Measurements from ENCODE around the gene ROCK2.
"Not testable (repeated sequence)": the region's sequence is repeated elsewhere in the genome, so short reads cannot be mapped to it uniquely, and the experiment has no call there.

ROCK2 gene

GRCh38 chr2:11196246-11196645 is 148.2 kb downstream of the ROCK2 start:
- in situ Hi-C loops (cut with HindIII; ENCODE audit: low sequenced_read_pairs) = no loop called here

DNA sequence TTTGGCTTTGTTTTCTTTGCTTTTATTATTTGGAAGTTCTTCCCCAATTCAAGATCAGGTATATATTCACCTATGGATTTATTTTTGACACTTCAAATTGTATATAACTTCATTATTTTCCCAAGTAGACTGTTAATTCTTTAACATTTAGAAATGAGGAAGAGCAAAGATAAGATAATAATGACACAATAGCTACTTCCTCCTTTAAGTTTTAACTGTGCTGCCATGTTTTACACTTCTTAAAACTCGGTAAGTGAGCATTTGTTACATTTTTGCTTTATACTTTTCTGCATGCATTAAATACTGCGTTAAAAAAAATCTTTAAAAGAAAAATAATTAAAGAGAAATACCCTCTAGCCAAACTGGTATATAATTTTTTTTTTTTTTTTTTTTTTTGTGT is 156.7 kb downstream of the ROCK2 start:
- in situ Hi-C loops (cut with HindIII; ENCODE audit: low sequenced_read_pairs) = no loop called here

- in situ Hi-C loops (cut with HindIII; ENCODE audit: low sequenced_read_pairs) = no loop called here
These were observed 157.3 kb downstream of the ROCK2 start for GRCh38 chr2:11187083-11187619.

- in situ Hi-C loops (cut with HindIII; ENCODE audit: low sequenced_read_pairs) = no loop called here
These were observed 158.3 kb downstream of the ROCK2 start for GRCh38 chr2:11186145-11186544.

DNA sequence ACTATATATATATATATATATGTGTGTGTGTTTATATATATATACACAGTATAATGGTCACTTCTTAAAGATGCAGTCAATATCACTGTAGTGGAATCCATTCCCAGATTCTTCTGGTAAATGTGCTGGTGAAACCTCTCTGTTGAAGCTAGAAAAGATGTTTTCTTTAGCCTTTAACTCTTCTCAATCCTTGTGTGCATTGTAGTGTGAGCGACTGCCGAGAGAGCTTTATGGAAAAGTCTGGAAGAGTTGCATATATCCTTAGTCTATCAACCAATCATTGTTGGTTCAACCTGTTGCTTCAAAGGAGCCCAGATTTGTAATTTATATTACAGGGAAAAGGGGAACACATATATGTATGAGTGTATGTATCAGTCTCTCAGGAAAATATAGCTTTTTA is 161.5 kb downstream of the ROCK2 start:
- in situ Hi-C loops (cut with HindIII; ENCODE audit: low sequenced_read_pairs) = no loop called here

DNA sequence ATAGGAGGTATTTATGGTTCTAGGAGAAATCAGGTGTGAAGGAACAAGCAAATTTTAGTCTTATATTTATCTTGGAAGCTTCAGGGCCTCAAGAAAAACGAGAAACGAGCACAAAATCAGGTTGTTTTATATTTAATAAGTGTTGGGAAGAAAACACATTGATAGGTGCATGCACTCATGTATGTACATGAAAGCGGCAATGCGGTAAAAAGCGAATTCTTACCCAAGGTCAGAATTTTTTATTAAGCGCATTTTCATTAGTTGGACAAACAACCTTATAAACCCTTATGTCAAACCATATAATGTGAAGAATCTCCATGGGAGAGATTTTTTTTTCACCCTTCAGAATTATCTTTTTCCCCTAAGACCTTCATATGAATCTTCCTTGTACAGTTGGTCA is 163.8 kb downstream of the ROCK2 start:
- in situ Hi-C loops (cut with HindIII; ENCODE audit: low sequenced_read_pairs) = no loop called here

DNA sequence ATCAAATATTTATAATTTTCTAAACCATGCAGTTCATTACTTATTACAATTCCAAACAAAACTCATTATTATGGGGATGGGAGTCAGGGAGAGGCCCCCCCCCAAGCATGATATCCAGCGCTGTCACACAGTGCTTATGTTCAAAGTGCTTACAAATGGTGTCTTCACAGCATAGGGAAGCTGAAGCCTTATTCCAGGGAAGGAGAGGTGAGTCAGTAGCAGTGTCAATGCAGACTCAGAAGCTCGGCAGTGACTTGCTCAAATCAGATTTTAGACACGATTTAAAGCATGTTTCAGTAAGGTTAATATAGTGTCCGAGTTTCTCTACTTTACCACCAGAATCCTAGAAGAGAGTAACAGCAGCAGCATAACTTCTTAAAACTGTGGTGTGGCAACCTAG is 164.5 kb downstream of the ROCK2 start:
- in situ Hi-C loops (cut with HindIII; ENCODE audit: low sequenced_read_pairs) = no loop called here

- in situ Hi-C loops (cut with HindIII; ENCODE audit: low sequenced_read_pairs) = no loop called here
These were observed 165.2 kb downstream of the ROCK2 start for GRCh38 chr2:11179196-11179595.

DNA sequence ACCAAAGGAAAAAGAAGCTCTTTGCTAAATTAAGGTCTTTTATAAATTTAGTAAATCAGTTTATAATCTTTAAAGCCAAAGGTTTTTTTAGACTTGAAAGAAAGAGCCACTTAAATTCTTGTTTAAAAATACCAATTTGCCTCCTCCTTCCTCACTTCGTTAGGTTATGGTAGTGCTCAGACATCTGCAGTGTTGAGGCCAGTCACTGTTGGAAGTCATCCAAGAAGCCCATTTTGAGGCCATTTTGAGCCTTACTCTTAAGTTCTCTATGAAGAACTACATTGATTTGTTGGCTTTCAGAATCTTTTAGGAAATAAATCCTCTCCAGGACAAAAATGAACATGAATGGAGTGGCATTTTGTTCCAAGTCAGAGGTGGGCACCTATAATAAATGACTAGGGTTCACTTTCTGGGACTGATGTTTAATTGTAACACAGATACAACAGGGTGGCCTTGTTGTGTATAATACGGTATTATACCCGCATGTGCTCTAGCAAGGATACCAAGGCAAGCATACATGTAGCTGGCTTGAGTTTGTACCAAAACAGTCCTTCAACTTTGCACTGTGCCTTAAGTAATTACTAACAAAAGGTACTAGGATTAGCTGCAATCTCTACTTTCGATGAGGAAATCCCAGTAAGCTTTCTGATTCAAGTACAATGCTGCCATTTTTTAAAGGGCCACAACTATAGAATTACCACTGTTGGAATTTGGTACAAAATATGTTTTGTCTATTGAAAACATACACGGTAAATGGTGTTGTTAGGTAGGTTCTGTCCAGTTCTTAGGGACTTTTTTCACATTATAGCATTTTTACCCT is 166.4 kb downstream of the ROCK2 start:
- in situ Hi-C loops (cut with HindIII; ENCODE audit: low sequenced_read_pairs) = no loop called here

DNA sequence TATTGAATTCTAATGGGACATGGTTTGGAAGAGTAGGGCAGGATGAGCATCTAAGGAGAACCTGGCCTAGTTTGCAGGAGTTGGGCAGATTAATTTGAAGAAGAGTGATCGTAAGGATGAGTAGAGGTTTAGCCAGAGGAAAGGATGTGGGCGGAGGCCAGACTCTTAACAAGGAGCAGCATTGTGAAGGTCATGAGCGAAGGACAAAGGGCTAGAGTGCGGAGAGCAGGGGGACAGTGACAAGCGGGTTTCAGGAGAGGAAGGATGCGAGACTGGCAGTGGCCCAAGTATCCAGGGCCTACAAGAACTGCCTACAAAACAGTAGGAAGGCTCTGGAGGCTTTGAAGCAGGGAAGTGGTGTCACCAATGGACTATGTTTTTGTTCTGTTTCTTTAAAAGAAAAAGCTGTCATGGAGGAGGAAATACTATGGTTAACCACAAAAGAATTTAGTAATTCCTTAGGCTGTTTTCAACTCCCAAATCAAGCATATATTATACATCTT is 169.1 kb downstream of the ROCK2 start:
- in situ Hi-C loops (cut with HindIII; ENCODE audit: low sequenced_read_pairs) = no loop called here

- in situ Hi-C loops (cut with HindIII; ENCODE audit: low sequenced_read_pairs) = no loop called here
These were observed 170.2 kb downstream of the ROCK2 start for GRCh38 chr2:11174222-11174621.

GRCh38 chr2:11169333-11169732 is 175.1 kb downstream of the ROCK2 start:
- in situ Hi-C loops (cut with HindIII; ENCODE audit: low sequenced_read_pairs) = no loop called here

DNA sequence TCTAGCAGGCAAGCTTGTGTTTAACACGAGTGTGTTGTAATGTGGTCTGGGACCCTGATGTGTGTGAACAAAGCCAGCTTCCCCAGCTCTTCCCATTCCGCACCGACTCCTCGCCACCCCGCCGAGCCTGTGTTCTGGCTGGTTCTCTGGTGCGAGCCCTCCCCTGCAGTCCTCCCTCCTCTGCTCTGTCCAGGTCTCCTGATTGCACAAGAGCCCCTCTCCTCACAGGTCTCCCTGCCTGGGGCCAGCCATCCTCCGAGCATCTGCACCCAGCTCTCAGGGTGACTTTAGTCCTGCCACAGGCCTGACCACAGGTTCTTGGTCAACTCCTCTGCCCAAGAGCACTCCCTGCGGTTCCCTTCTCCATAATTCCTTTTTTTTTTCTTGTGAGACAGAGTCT is 175.9 kb downstream of the ROCK2 start:
- in situ Hi-C loops (cut with HindIII; ENCODE audit: low sequenced_read_pairs) = no loop called here

GRCh38 chr2:11166476-11166875 is 178.0 kb downstream of the ROCK2 start:
- in situ Hi-C loops (cut with HindIII; ENCODE audit: low sequenced_read_pairs) = no loop called here

DNA sequence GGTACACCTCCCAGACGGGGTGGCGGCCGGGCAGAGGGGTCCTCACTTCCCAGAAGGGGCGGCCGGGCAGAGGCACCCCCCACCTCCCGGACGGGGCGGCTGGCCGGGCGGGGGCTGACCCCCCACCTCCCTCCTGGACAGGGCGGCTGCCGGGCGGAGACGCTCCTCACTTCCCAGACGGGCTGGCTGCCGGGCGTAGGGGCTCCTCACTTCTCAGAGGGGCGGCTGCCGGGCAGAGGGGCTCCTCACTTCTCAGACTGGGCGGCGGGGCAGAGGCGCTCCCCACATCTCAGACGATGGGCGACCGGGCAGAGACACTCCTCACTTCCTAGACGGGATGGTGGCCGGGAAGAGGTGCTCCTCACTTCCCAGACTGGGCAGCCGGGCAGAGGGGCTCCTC is 179.4 kb downstream of the ROCK2 start:
- in situ Hi-C loops (cut with HindIII; ENCODE audit: low sequenced_read_pairs) = not testable (repeated sequence)

- in situ Hi-C loops (cut with HindIII; ENCODE audit: low sequenced_read_pairs) = no loop called here
These were observed 180.8 kb downstream of the ROCK2 start for GRCh38 chr2:11163439-11164317.

- in situ Hi-C loops (cut with HindIII; ENCODE audit: low sequenced_read_pairs) = no loop called here
These were observed 182.7 kb downstream of the ROCK2 start for GRCh38 chr2:11161747-11162146.

- in situ Hi-C loops (cut with HindIII; ENCODE audit: low sequenced_read_pairs) = no loop called here
These were observed 183.5 kb downstream of the ROCK2 start for GRCh38 chr2:11160731-11161455.

DNA sequence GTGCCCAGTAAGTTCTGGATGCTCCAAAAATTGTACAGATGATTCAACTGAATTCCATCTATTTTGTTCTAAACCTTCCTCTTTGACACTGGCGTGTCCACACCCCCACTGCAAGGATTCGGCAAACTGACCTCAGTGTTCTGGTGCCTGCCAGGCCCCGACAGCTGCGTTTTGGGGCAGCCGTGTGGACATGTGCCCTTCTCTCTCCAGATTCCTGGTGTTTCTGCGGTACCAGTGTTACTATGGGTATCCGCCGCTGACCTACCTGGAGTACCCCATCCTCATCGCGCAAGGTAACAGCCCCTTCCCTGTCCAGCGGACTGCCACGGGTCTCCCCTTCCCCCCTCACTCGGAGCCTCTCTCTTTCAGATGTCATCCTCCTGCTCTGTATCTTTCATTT is 184.2 kb downstream of the ROCK2 start:
- in situ Hi-C loops (cut with HindIII; ENCODE audit: low sequenced_read_pairs) = no loop called here

- in situ Hi-C loops (cut with HindIII; ENCODE audit: low sequenced_read_pairs) = no loop called here
These were observed 184.8 kb downstream of the ROCK2 start for GRCh38 chr2:11159574-11160170.
